HS-27A (cell line): ENCODE data around the gene HCCS.

Experiments
- DNase-seq: peaks from one replicate; pipeline ENCODE4 v3.0.0-alpha.2; 2012; ENCODE audit warnings: low read depth, missing footprints

Gene HCCS

GRCh38 chrX:11124112-11124511, 13.0 kb downstream of the HCCS start:
- no peak for DNase-seq

- DNase-seq: no peak
Measured at GRCh38 chrX:11125060-11125459, 13.9 kb downstream of the HCCS start.

GRCh38 chrX:11129534-11130105, 18.5 kb downstream of the HCCS start:
- no peak for DNase-seq

GRCh38 chrX:11130136-11130535, 19.0 kb downstream of the HCCS start:
- DNase-seq: no peak

- no peak for DNase-seq
Measured at GRCh38 chrX:11131146-11131545, 20.0 kb downstream of the HCCS start.

GRCh38 chrX:11135564-11136185, 24.5 kb downstream of the HCCS start:
- no peak for DNase-seq

- no peak for DNase-seq
Measured at GRCh38 chrX:11137543-11138139, 26.5 kb downstream of the HCCS start.

- DNase-seq: no peak
Measured at GRCh38 chrX:11138498-11139390, 27.6 kb downstream of the HCCS start.

GRCh38 chrX:11143931-11144678, 33.0 kb downstream of the HCCS start:
- DNase-seq: peak; percentile 27

- no peak for DNase-seq
Measured at GRCh38 chrX:11146411-11146810, 35.3 kb downstream of the HCCS start.

- DNase-seq: no peak
Measured at GRCh38 chrX:11148401-11148800, 37.3 kb downstream of the HCCS start.

- DNase-seq: no peak
Measured at GRCh38 chrX:11151799-11152559, 40.8 kb downstream of the HCCS start.

- DNase-seq: no peak
Measured at GRCh38 chrX:11159149-11159548, 48.0 kb downstream of the HCCS start.

GRCh38 chrX:11164433-11164832, 53.3 kb downstream of the HCCS start:
- no peak for DNase-seq

GRCh38 chrX:11171956-11172355, 60.8 kb downstream of the HCCS start:
- no peak for DNase-seq

- DNase-seq: no peak
Measured at GRCh38 chrX:11172415-11172814, 61.3 kb downstream of the HCCS start.
